ENCODE data around the gene OTUD1. TPM values are rescaled to one million over a fixed set of nuclear protein-coding genes. Genes with fewer than 3 reads are reported as not detected.

OTUD1 gene
- total RNA-seq, 1 experiment from 2014 or later = 3.8 TPM

GRCh38 chr10:23459308-23459939, 20.5 kb downstream of the OTUD1 start:
- H3T11ph ChIP-seq (ENCODE audit: low read length) = no peak overlapping the region
- no peak overlapping the region for H3K18ac ChIP-seq (ENCODE audit: insufficient read length, low read depth, low read length)
- no peak overlapping the region for H3K23ac ChIP-seq (ENCODE audit: insufficient read length, low read depth, low read length)
- no peak overlapping the region for H2BK20ac ChIP-seq (ENCODE audit: low read depth, low read length, poor library complexity, severe bottlenecking)
- Mint-ChIP-seq H3K36me3 (ENCODE audit: insufficient read depth in 1 of 3, low read depth in 3 of 3) (peaks cover 0 to 5% (median 4%) of the 10 kb centered on the region in 3 experiments; a peak in 2 of 7 replicates), H3K4me1 (peaks cover 59 to 70% of the 10 kb centered on the region in 2 experiments), H3K9me3 (peaks cover 5% of the 10 kb centered on the region in 2 experiments; a peak in 2 of 5 replicates), H3K27me3 (ENCODE audit: low read depth) (0 out of 2 replicates have a peak, but pooled peaks cover 2% of the 10 kb centered on the region), H3K4me3 (no peak overlapping the region), H3K27ac (peak overlapping the region; percentile 4 to 82 (median 53); a peak in 3 of 7 replicates)
- H3K9ac ChIP-seq (ENCODE audit: extremely low read depth, insufficient read length, low read length) = no peak overlapping the region
- no peak overlapping the region for H3K4me2 ChIP-seq (ENCODE audit: insufficient read depth, insufficient read length, low read length)
- no peaks in the 10 kb centered on the region for H3K79me2 ChIP-seq (ENCODE audit: insufficient read depth, low read length)
- no peaks in the 10 kb centered on the region for H4K20me1 ChIP-seq (ENCODE audit: control insufficient read depth, insufficient read depth, insufficient read length)
- H4K5ac ChIP-seq (ENCODE audit: insufficient read length, low read depth, low read length) = no peak overlapping the region
- no peak overlapping the region for H2BK15ac ChIP-seq (ENCODE audit: low read depth, low read length)
- no peaks in the 10 kb centered on the region for H3K79me1 ChIP-seq (ENCODE audit: insufficient read depth, low read depth, low read length, poor library complexity, severe bottlenecking)
- no peak overlapping the region for H2BK5ac ChIP-seq (ENCODE audit: insufficient read length, low read length)
- no peak overlapping the region for H3K4ac ChIP-seq (ENCODE audit: low read depth, low read length)
- H4K91ac ChIP-seq (ENCODE audit: insufficient read length, low read depth, low read length) = no peak overlapping the region
- H4K8ac ChIP-seq (replicated peaks; ENCODE audit: insufficient read length, low read depth, low read length) = no peak overlapping the region
- H3K14ac ChIP-seq (ENCODE audit: insufficient read depth, low read length) = no peak overlapping the region
- H2AFZ ChIP-seq (ENCODE audit: low read length) = no peak overlapping the region
- H3K23me2 ChIP-seq (ENCODE audit: insufficient read length, low read depth, low read length, poor library complexity, severe bottlenecking) = peaks cover 3% of the 10 kb centered on the region
- no peak for DNase-seq
- no CpG with 5 or more reads among the region's 6 CpGs for WGBS (ENCODE audit: extremely low coverage, insufficient read length, low lambda C conversion rate)
- H2AK5ac ChIP-seq (ENCODE audit: insufficient read length, low read length) = no peak overlapping the region
- H2BK120ac ChIP-seq (ENCODE audit: low read depth, low read length, poor library complexity, severe bottlenecking) = no peak overlapping the region
- H3K4me1 ChIP-seq (ENCODE audit: insufficient read depth, low read length) = peaks cover 16% of the 10 kb centered on the region; the same call in 1 of the 2 replicates
- H3K27ac ChIP-seq (ENCODE audit: insufficient read length, low read depth, low read length) = no peak overlapping the region
- TF ChIP-seq, protein P1, sequence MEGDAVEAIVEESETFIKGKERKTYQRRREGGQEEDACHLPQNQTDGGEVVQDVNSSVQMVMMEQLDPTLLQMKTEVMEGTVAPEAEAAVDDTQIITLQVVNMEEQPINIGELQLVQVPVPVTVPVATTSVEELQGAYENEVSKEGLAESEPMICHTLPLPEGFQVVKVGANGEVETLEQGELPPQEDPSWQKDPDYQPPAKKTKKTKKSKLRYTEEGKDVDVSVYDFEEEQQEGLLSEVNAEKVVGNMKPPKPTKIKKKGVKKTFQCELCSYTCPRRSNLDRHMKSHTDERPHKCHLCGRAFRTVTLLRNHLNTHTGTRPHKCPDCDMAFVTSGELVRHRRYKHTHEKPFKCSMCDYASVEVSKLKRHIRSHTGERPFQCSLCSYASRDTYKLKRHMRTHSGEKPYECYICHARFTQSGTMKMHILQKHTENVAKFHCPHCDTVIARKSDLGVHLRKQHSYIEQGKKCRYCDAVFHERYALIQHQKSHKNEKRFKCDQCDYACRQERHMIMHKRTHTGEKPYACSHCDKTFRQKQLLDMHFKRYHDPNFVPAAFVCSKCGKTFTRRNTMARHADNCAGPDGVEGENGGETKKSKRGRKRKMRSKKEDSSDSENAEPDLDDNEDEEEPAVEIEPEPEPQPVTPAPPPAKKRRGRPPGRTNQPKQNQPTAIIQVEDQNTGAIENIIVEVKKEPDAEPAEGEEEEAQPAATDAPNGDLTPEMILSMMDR (conservative IDR thresholded peaks at IDR 0.05) = no peak
- H3K9me3 ChIP-seq (ENCODE audit: control insufficient read depth, low read depth, low read length) = no peaks in the 10 kb centered on the region
- no peaks in the 10 kb centered on the region for H3K27me3 ChIP-seq (ENCODE audit: insufficient read depth, low read length)
- no peak overlapping the region for H3K56ac ChIP-seq (ENCODE audit: insufficient read length, low read depth, low read length)
- no peak overlapping the region for H2BK12ac ChIP-seq (ENCODE audit: insufficient read length, low read depth, low read length)
